Measurements from ENCODE around the gene OTOF.
A peak's percentile ranks its signal among the peaks of the same experiment; 100 is the strongest.

The OTOF gene

GRCh38 chr2:26504002-26504401 lies 26.1 kb upstream of the OTOF start:
- TF ChIP-seq CTCF (IDR thresholded peaks at IDR 0.05; ENCODE audit: extremely low read depth, missing control alignments): no peak
- DNase-seq (ENCODE audit: low spot score): no peak

GRCh38 chr2:26503231-26503880 lies 25.4 kb upstream of the OTOF start:
- TF ChIP-seq CTCF (IDR thresholded peaks at IDR 0.05; ENCODE audit: extremely low read depth, missing control alignments): peak; percentile 74
- peak; percentile 92 for DNase-seq (ENCODE audit: low spot score)

- no peak for DNase-seq (ENCODE audit: low spot score)
- TF ChIP-seq CTCF (IDR thresholded peaks at IDR 0.05; ENCODE audit: extremely low read depth, missing control alignments): no peak
Observed at GRCh38 chr2:26500406-26500805, 22.5 kb upstream of the OTOF start.

GRCh38 chr2:26495705-26496297 lies 17.9 kb upstream of the OTOF start:
- no peak for TF ChIP-seq CTCF (IDR thresholded peaks at IDR 0.05; ENCODE audit: extremely low read depth, missing control alignments)

GRCh38 chr2:26494891-26495290 lies 17.0 kb upstream of the OTOF start:
- DNase-seq (ENCODE audit: low spot score): no peak
- no peak for TF ChIP-seq CTCF (IDR thresholded peaks at IDR 0.05; ENCODE audit: extremely low read depth, missing control alignments)

More at GRCh38 chr2:26495705-26496297, 17.9 kb upstream of the OTOF start:
- no peak for DNase-seq (ENCODE audit: low spot score)

GRCh38 chr2:26494199-26494598 lies 16.3 kb upstream of the OTOF start:
- DNase-seq (ENCODE audit: low spot score): no peak
- TF ChIP-seq CTCF (IDR thresholded peaks at IDR 0.05; ENCODE audit: extremely low read depth, missing control alignments): no peak

GRCh38 chr2:26493566-26493965 lies 15.6 kb upstream of the OTOF start:
- DNase-seq (ENCODE audit: low spot score): no peak
- TF ChIP-seq CTCF (IDR thresholded peaks at IDR 0.05; ENCODE audit: extremely low read depth, missing control alignments): no peak

Data from GM20000 (cell line).